ENCODE data around the gene MYLK.

GRCh38 chr3:123683505-123684154 lies 200.5 kb downstream of the MYLK start:
- TF ChIP-seq CTCF (optimal IDR thresholded peaks at IDR 0.05 in 1 of 3, IDR thresholded peaks at IDR 0.05 in 1 of 3, conservative IDR thresholded peaks at IDR 0.05 in 1 of 3; ENCODE audit: extremely low read depth in 1 of 3, insufficient read depth in 2 of 3, low read length in 3 of 3): no peak
- TF ChIP-seq EZH2 (IDR thresholded peaks at IDR 0.05; ENCODE audit: low read length): no peak

All from keratinocyte (primary cell).